ENCODE data around the gene KRT72.

GRCh38 chr12:52647601-52648000 is 46.3 kb upstream of the KRT72 start:
- TF ChIP-seq MYC (IDR thresholded peaks at IDR 0.05; ENCODE audit: low read depth, low read length) (no peak), POLR2AphosphoS5 (IDR thresholded peaks at IDR 0.05; ENCODE audit: insufficient read depth, low read depth, low read length) (no peak), POLR2A (IDR thresholded peaks at IDR 0.05; ENCODE audit: low read depth, low read length) (no peak)
